Activated CD4-positive, alpha-beta T cell treated with anti-CD3 and anti-CD28 coated beads, Interleukin-2, Interleukin-6, amounts not matched to agents 100 ng/mL and 50 ng/mL, durations not matched to agents 16 hours and 8 hours (primary cell): ENCODE measurements around the gene RBM43.
"Not testable (repeated sequence)": the region's sequence is repeated elsewhere in the genome, so short reads cannot be mapped to it uniquely, and the experiment has no call there.

Experiments used
- DNase-seq: peaks from one replicate; pipeline ENCODE4 v3.0.0-alpha.2; 2020

RBM43 gene

GRCh38 chr2:151267537-151267936, 5.9 kb upstream of the RBM43 start:
- DNase-seq, result no peak

- no peak for DNase-seq
These were observed 4.3 kb upstream of the RBM43 start for GRCh38 chr2:151265991-151266390.

- DNase-seq, result no peak
These were observed 2.6 kb upstream of the RBM43 start for GRCh38 chr2:151264157-151264825.

- DNase-seq, result no peak
These were observed 966 bp upstream of the RBM43 start for GRCh38 chr2:151262629-151263028.

- no peak for DNase-seq
These were observed 271 bp upstream of the RBM43 start for GRCh38 chr2:151261977-151262291.

- DNase-seq, result peak; percentile 4
These were observed 961 bp downstream of the RBM43 start for GRCh38 chr2:151260573-151261230.

- no peak for DNase-seq
These were observed 3.5 kb downstream of the RBM43 start for GRCh38 chr2:151258121-151258520.

- DNase-seq, result no peak
These were observed 9.0 kb downstream of the RBM43 start for GRCh38 chr2:151252646-151253045.

GRCh38 chr2:151251012-151251411, 10.7 kb downstream of the RBM43 start:
- no peak for DNase-seq

GRCh38 chr2:151247432-151247831, 14.2 kb downstream of the RBM43 start:
- no peak for DNase-seq

GRCh38 chr2:151246152-151246551, 15.5 kb downstream of the RBM43 start:
- DNase-seq, result no peak

GRCh38 chr2:151243468-151243867, 18.2 kb downstream of the RBM43 start:
- DNase-seq, result no peak

- DNase-seq, result no peak
These were observed 20.4 kb downstream of the RBM43 start for GRCh38 chr2:151241224-151241623.

- no peak for DNase-seq
These were observed 21.2 kb downstream of the RBM43 start for GRCh38 chr2:151240433-151240832.

GRCh38 chr2:151239624-151240023, 22.0 kb downstream of the RBM43 start:
- DNase-seq, result no peak

- peak; percentile 63 for DNase-seq
These were observed 22.9 kb downstream of the RBM43 start for GRCh38 chr2:151238527-151239487.

GRCh38 chr2:151237422-151238025, 24.1 kb downstream of the RBM43 start:
- peak; percentile 8 for DNase-seq

- DNase-seq, result not testable (repeated sequence)
These were observed 27.9 kb downstream of the RBM43 start for GRCh38 chr2:151233760-151234159.

GRCh38 chr2:151233288-151233687, 28.4 kb downstream of the RBM43 start:
- DNase-seq, result not testable (repeated sequence)

GRCh38 chr2:151230627-151231140, 31.0 kb downstream of the RBM43 start:
- DNase-seq, result no peak

GRCh38 chr2:151228847-151229512, 32.7 kb downstream of the RBM43 start:
- no peak for DNase-seq

- DNase-seq, result no peak
These were observed 44.3 kb downstream of the RBM43 start for GRCh38 chr2:151217343-151217742.
